Stimulated activated naive CD8-positive, alpha-beta T cell treated with anti-CD3 and anti-CD28 coated beads, Interleukin-15, Interleukin-2, amounts not matched to agents 100 ng/mL and 50 ng/mL, for 24 hours (primary cell): ENCODE results near the gene CTRB2.
"Not testable (repeated sequence)": the region's sequence is repeated elsewhere in the genome, so short reads cannot be mapped to it uniquely, and the experiment has no call there.

Experiments
- H3K27ac Mint-ChIP-seq: one replicate; pipeline ENCODE4 v1.8.0; 2021; ENCODE audit warnings: mild to moderate bottlenecking, mixed read lengths
- H3K27me3 Mint-ChIP-seq: one replicate; pipeline ENCODE4 v1.8.0; 2021; ENCODE audit warnings: mixed read lengths
- H3K36me3 Mint-ChIP-seq: one replicate; pipeline ENCODE4 v1.8.0; 2021; ENCODE audit warnings: low read depth, mixed read lengths
- H3K4me1 Mint-ChIP-seq: one replicate; pipeline ENCODE4 v1.8.0; 2021; ENCODE audit warnings: low read depth, mixed read lengths
- H3K4me3 Mint-ChIP-seq: one replicate; pipeline ENCODE4 v1.8.0; 2021; ENCODE audit warnings: mild to moderate bottlenecking, mixed read lengths
- H3K9me3 Mint-ChIP-seq: one replicate; pipeline ENCODE4 v1.8.0; 2021; ENCODE audit warnings: mixed read lengths

The CTRB2 gene

DNA sequence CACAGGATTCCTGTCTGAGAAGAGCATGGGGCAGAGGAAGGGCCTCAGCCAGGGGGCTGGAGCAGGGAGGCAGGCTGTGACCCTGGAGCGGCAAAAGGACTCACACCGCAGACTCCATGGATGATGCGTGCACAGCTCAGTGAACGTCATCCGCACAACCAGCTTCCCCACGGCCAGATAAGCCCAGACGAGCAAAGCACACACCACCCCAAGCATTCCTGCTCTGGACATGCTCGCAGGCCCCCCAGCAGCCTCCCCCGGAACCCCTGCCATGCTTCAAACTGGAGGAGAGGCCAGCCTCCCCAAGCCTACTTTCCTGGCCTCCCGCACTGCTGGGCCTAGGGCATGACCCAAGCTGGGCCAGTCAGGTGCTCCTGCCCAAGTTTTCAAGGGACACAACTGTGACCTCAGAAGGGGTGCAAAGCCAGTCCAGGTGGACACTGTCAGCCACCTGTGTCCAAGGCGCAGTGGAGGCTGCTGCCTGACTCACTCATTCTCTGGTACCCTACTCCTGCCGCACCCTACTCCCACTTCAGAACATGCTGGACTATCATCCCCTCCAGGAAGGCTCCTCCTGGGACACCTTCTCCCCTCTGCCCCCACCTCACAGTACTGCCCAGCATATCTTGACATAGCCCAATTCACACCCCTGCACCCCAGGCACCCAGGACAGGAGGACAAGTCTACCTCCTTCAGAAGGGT, 39.7 kb upstream of the CTRB2 start:
- H3K9me3 Mint-ChIP-seq = no peaks in the 10 kb centered on the region
- H3K4me1 Mint-ChIP-seq = peaks cover 3% of the 10 kb centered on the region
- no peaks in the 10 kb centered on the region for H3K36me3 Mint-ChIP-seq
- no peak overlapping the region for H3K4me3 Mint-ChIP-seq
- no peak overlapping the region for H3K27ac Mint-ChIP-seq
- H3K27me3 Mint-ChIP-seq = peaks cover 27% of the 10 kb centered on the region

DNA sequence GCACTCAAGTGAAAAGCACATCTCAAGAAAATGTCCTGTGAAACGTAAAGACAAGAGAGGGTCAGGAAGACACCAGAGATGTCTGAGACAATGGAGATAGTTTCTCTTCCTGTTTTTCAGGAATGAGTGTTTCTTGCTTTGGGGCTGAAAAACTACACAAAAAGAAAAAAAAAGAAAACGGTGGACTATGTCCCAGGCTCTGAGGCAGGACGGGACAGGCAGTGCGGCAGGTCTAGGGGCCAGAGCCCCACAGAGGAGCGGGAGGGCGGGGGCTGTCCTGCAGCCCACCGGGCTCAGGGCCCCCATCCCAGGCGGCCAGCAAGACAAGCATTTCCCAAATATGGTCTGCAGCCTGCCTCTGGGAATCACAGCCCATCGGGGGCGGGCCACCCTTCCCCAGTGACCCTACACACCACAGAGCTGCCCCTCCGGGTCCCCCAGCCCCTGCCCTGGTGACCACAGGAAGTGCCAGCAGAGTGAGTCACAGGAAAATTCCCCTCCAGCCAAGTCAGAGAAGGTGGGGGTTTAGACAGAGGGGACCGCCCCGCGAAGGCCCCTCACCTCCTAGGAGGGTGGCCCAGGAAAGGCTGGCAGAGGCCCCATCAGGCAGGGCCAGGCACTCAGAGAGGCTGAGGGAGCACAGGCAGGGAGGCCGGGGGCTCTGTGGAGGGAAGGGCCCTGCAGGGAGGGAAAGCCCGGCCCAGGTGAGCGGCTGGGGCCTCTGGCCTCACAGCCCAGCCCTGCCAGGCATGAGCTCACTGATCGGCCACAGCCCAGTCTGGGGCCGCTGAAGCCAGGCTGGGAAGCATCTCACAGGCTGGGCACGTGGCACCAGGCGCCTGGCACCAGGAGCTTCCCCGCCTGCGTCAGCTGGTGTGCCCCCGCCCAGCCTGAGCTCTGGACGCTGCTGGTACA, 38.1 kb upstream of the CTRB2 start:
- Mint-ChIP-seq H3K4me3 (no peak overlapping the region), H3K4me1 (no peaks in the 10 kb centered on the region), H3K36me3 (no peaks in the 10 kb centered on the region), H3K27me3 (peaks cover 26% of the 10 kb centered on the region), H3K27ac (no peak overlapping the region), H3K9me3 (no peaks in the 10 kb centered on the region)

- no peak overlapping the region for H3K27ac Mint-ChIP-seq
- no peaks in the 10 kb centered on the region for H3K36me3 Mint-ChIP-seq
- H3K27me3 Mint-ChIP-seq = peaks cover 21% of the 10 kb centered on the region
- no peaks in the 10 kb centered on the region for H3K4me1 Mint-ChIP-seq
- H3K9me3 Mint-ChIP-seq = no peaks in the 10 kb centered on the region
- no peak overlapping the region for H3K4me3 Mint-ChIP-seq
Measured at GRCh38 chr16:75244225-75244809, 37.4 kb upstream of the CTRB2 start.

DNA sequence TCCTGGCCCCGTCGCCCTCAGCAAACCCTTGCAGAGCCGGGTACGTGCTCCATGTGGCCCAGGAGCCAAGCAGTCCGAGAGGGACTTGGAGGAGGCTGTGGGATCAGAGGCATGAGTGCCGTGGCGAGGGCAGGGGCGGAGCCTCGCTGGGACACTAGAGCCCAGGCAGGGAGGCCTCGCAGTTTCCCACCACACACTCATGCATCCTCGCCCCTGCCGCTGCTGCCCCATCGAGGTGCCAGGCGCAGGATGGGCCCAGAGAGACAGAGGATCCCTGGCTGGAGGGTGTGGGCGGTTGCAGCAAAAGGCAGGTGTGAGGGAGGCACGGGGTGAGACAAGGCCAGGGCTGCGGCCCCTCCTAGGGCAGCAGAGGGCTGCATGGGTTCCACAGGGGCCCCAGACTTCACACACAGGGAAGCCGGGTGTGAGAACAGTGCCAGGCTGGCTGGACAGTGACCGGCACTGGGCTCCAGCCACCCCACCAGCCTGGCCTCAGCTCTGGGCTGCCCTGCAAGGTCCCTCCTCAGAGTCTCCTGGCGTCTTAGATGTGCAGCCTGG, 36.8 kb upstream of the CTRB2 start:
- no peaks in the 10 kb centered on the region for H3K9me3 Mint-ChIP-seq
- H3K36me3 Mint-ChIP-seq = no peaks in the 10 kb centered on the region
- H3K4me3 Mint-ChIP-seq = no peak overlapping the region
- no peak overlapping the region for H3K27ac Mint-ChIP-seq
- H3K27me3 Mint-ChIP-seq = peaks cover 21% of the 10 kb centered on the region
- no peaks in the 10 kb centered on the region for H3K4me1 Mint-ChIP-seq

GRCh38 chr16:75242436-75243078, 35.6 kb upstream of the CTRB2 start:
- H3K27me3 Mint-ChIP-seq = peaks cover 18% of the 10 kb centered on the region
- H3K4me1 Mint-ChIP-seq, H3K27ac Mint-ChIP-seq, H3K9me3 Mint-ChIP-seq, H3K36me3 Mint-ChIP-seq, H3K4me3 Mint-ChIP-seq: not testable (repeated sequence)

DNA sequence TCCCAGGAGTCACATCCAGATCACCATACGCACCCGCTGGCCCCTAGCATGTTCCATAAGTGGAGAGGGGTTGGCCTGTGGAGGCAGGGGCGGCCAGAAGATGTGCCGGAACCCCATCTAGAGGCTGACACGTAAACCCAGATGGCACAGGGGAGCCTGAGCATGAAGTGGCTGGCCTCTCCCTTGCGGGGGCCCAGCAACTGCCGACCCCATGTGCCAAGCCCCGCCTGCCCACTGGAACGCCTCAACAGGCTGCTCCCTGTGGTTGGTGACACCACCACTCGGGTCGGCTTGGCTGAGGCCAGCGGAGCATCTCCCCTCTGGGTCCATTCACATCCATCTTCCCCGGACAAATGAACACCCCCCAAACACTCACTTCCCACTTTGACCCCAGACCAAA, 35.0 kb upstream of the CTRB2 start:
- no peaks in the 10 kb centered on the region for H3K36me3 Mint-ChIP-seq
- H3K4me3 Mint-ChIP-seq = no peak overlapping the region
- peaks cover 16% of the 10 kb centered on the region for H3K27me3 Mint-ChIP-seq
- H3K4me1 Mint-ChIP-seq = no peaks in the 10 kb centered on the region
- no peaks in the 10 kb centered on the region for H3K9me3 Mint-ChIP-seq
- no peak overlapping the region for H3K27ac Mint-ChIP-seq

DNA sequence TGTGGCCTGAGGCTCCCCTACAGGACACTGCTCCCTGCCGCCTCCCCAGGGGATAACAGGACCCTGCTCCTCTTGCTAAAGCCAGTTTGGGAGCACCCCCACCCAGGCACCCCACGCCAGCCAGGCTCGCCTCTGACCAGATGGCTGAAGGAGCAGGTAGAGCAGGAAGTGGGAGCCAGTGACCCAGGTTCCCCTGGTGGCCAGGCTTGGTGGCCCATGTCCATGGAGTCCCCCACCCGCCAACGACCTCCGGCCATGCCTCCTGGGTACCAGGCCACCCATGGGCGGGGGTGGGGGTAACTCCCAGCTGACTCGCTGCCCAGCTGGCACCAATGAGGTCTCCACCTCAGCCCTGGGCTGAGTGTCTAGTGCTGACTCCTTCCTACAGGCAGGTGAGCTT, 34.5 kb upstream of the CTRB2 start:
- Mint-ChIP-seq H3K36me3 (no peaks in the 10 kb centered on the region), H3K4me3 (no peak overlapping the region), H3K27me3 (peaks cover 11% of the 10 kb centered on the region), H3K9me3 (no peaks in the 10 kb centered on the region), H3K4me1 (peaks cover under 1% of the 10 kb centered on the region), H3K27ac (no peak overlapping the region)

DNA sequence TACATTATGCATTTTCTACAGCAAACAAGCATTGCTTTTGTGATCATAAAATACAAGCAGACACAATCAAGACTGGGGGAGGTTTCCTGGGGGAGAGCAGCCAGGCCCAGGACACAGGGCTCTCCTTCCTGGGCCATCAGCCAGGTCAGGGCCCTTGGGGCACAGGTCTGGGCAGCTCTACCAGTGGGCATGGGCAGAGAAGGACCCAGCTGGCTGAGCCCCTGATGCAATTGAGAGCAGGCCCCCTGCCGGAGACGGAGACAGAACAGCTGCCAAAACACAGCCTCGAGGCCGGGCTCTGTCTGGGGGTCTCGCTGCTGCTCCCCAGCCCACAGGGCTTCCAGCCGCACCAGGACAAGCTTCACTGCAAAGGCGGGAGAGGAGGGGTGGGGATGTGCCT, 33.7 kb upstream of the CTRB2 start:
- not testable (repeated sequence) for H3K27ac Mint-ChIP-seq, H3K9me3 Mint-ChIP-seq, H3K27me3 Mint-ChIP-seq, H3K36me3 Mint-ChIP-seq, H3K4me1 Mint-ChIP-seq, H3K4me3 Mint-ChIP-seq

GRCh38 chr16:75239542-75240122, 32.7 kb upstream of the CTRB2 start:
- no peaks in the 10 kb centered on the region for H3K9me3 Mint-ChIP-seq

DNA sequence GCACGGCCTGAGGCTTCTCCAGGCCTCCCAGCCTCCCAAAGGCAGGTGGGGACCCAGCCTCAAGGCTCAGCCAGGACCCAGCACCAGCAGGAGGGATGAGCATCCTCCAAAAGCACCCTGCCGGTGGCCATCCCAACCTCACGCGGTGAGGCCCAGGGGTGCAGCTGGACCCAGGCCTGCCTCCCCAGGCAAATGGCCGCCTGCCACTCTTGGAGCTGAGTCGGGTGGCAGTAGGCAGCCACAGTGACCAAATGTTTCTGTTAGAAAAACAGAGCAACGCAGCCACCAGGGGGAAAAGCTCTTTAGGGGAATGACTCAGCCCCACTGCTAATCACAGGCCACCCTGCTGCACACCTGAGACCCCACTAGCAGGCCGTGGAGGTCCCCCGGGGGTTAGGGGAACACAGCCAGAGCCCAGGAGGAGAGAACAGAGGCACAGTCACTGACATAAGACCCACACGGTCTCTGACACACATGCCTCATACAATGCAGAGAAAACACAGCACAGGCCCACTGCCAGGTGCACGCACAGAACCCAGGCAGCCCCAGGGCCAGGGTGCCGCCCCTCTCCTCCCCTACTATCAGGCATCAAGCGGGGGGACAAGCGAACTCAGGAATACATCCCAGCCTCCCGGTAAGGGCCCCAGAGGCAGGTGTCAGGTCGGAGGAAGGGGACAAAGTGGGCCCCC, 32.0 kb upstream of the CTRB2 start:
- Mint-ChIP-seq H3K27me3 (peaks cover 8% of the 10 kb centered on the region), H3K4me1 (peaks cover 6% of the 10 kb centered on the region), H3K4me3 (no peak overlapping the region), H3K9me3 (no peaks in the 10 kb centered on the region), H3K36me3 (no peaks in the 10 kb centered on the region), H3K27ac (no peak overlapping the region)

More at GRCh38 chr16:75239542-75240122, 32.7 kb upstream of the CTRB2 start:
- peaks cover 8% of the 10 kb centered on the region for H3K27me3 Mint-ChIP-seq
- no peaks in the 10 kb centered on the region for H3K36me3 Mint-ChIP-seq
- H3K27ac Mint-ChIP-seq = no peak overlapping the region
- peaks cover 5% of the 10 kb centered on the region for H3K4me1 Mint-ChIP-seq
- no peak overlapping the region for H3K4me3 Mint-ChIP-seq

DNA sequence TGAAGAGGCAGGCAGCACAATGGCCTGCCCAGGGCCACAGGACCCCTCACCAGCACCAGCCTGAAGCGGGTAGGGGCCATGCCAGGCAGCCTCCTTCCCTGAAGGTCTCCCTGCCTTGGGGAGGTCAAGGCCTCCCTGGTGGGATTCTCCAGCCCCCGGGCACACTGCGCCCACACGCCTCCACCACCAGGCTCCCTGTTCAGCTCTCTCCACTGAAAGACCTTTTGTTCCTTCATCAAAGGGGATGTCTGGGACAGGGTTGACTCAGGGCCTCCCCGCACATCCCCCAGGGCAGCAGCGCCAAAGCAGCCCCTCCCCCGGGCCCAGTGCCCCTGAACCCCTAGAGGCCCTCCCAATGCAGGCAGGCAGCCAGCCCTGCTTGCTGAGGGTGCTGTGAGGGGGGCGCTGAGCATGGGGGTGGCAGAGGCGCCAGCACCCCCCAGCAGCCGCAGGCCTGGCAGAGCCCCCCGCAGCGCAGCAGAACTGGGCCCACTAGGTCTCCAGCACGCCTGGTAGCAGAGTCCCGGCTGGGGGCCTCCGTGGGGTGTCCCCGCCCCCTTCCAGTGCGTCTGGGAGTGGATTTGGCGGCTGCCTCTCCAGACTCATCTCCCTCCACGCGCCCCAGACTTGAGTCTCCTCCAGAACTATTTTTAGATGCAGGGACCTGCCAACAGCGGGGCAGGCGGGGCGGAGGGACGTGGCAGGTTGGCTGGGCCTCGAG, 31.3 kb upstream of the CTRB2 start:
- Mint-ChIP-seq H3K4me3 (no peak overlapping the region), H3K27ac (no peak overlapping the region), H3K9me3 (no peaks in the 10 kb centered on the region), H3K4me1 (peaks cover 8% of the 10 kb centered on the region), H3K27me3 (peaks cover 8% of the 10 kb centered on the region), H3K36me3 (no peaks in the 10 kb centered on the region)

DNA sequence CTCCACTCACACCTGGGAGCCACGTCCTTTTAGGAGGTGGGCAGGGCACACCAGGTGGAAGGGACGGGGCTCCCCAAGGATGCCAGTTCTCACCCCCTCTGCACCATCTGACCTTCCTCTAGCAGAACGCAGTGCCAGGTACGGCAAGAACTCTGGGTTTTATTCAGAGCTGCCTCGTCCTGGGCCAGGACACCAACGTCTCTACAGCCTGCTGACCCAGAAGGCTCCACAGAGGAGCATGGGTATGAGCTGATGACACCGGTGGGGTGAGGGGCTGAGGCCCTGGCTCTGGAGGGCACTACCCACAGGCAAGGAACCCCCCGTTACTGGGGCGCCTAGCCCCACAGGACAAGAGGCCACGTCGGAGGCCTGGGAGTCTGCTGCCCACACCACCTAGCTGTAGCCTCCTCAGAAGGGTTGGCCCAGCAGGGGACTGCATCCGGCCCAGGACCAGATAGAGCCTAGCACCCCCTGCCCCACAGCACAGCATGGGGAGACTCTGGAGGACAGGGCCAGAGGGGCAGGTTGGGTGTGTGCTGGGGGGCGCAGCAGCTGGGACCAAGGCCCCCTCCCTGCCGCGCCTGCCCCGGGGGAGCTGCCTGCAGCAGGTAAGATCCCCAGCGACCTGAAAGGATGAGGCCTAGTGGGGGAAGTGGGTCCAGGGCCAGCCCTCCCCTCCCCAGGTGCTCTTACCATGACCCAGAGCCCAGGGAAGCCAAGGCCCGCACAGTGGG, 30.6 kb upstream of the CTRB2 start:
- Mint-ChIP-seq H3K27ac (no peak overlapping the region), H3K4me3 (no peak overlapping the region), H3K27me3 (peaks cover 8% of the 10 kb centered on the region), H3K9me3 (no peaks in the 10 kb centered on the region), H3K4me1 (peaks cover 8% of the 10 kb centered on the region), H3K36me3 (no peaks in the 10 kb centered on the region)
